GM21737 (cell line): Measurements from ENCODE around the gene UNC119.
"Not testable (repeated sequence)": the region's sequence is repeated elsewhere in the genome, so short reads cannot be mapped to it uniquely, and the experiment has no call there.

ENCODE experiments used
- ATAC-seq: cut with Tn5 transposase; IDR thresholded peaks from one replicate; pipeline ENCODE4 v1.9.1; 2021; ENCODE audit warnings: mild to moderate bottlenecking, moderate library complexity; ENCODE audit not compliant: unreplicated experiment

Gene UNC119

GRCh38 chr17:28552176-28552999 is at the start of gene UNC119:
UNC119 (minus strand) TSS chr17:28552624; CDS start chr17:28552557, 67 bp downstream.
- ATAC-seq, result peak; percentile 63

GRCh38 chr17:28599311-28600184 is 47.1 kb upstream of the UNC119 start:
- peak; percentile 36 for ATAC-seq

GRCh38 chr17:28598799-28599310 is 46.4 kb upstream of the UNC119 start, which contains the start of gene SPAG5:
SPAG5 (minus strand) TSS chr17:28599025; CDS start chr17:28598946, 79 bp downstream.
- peak; percentile 82 for ATAC-seq

GRCh38 chr17:28598389-28598788 is 46.0 kb upstream of the UNC119 start:
- ATAC-seq, result no peak

GRCh38 chr17:28597606-28598383 is 45.4 kb upstream of the UNC119 start:
- ATAC-seq, result no peak

GRCh38 chr17:28592260-28592659 is 39.8 kb upstream of the UNC119 start:
- no peak for ATAC-seq

GRCh38 chr17:28585851-28586250 is 33.4 kb upstream of the UNC119 start:
- no peak for ATAC-seq

- no peak for ATAC-seq
Observed at GRCh38 chr17:28584434-28584833, 32.0 kb upstream of the UNC119 start.

GRCh38 chr17:28582513-28582912 is 30.1 kb upstream of the UNC119 start:
- no peak for ATAC-seq

GRCh38 chr17:28580959-28581358 is 28.5 kb upstream of the UNC119 start:
- no peak for ATAC-seq

GRCh38 chr17:28579526-28579925 is 27.1 kb upstream of the UNC119 start:
- no peak for ATAC-seq

GRCh38 chr17:28578246-28579195 is 26.1 kb upstream of the UNC119 start:
- no peak for ATAC-seq

GRCh38 chr17:28577466-28577824 is 25.0 kb upstream of the UNC119 start:
- no peak for ATAC-seq

GRCh38 chr17:28576758-28577465 is 24.5 kb upstream of the UNC119 start, which contains the start of gene ALDOC:
ALDOC (minus strand) TSS chr17:28576895; CDS start chr17:28575532, 1,363 bp downstream.
- ATAC-seq, result peak; percentile 78

- ATAC-seq, result not testable (repeated sequence)
Observed at GRCh38 chr17:28576016-28576415, 23.6 kb upstream of the UNC119 start.

- no peak for ATAC-seq
Observed at GRCh38 chr17:28575126-28575795, 22.8 kb upstream of the UNC119 start.

GRCh38 chr17:28574526-28574925 is 22.1 kb upstream of the UNC119 start:
- no peak for ATAC-seq

- ATAC-seq, result no peak
Observed at GRCh38 chr17:28573966-28574480, 21.6 kb upstream of the UNC119 start.
